HepG2 (cell line): ENCODE measurements around the gene PAFAH1B2. TPM values are rescaled to one million over a fixed set of nuclear protein-coding genes. Genes with fewer than 3 reads are reported as not detected.
A peak's percentile ranks its signal among the peaks of the same experiment; 100 is the strongest.

Source experiments
- ARNTL ChIP-seq: sonication (generic); formaldehyde crosslinking; IDR thresholded peaks from 2 replicates; pipeline ENCODE4 v1.4.0; 2020; ENCODE audit warnings: mild to moderate bottlenecking, missing genetic modification reagents
- KDM5A ChIP-seq: fragments of 200-600 bp; sonication (generic); IDR thresholded peaks from 2 replicates; pipeline ENCODE4 v1.7.0; 2018; ENCODE audit warnings: antibody characterized with exemption, mild to moderate bottlenecking, low read length, borderline replicate concordance
- KLF15 ChIP-seq: sonication (generic); formaldehyde crosslinking; IDR thresholded peaks from 2 replicates; pipeline ENCODE4 v1.8.1; 2023; ENCODE audit warnings: borderline replicate concordance, mild to moderate bottlenecking, inconsistent platforms, missing genetic modification reagents, mixed read lengths
- RBAK ChIP-seq: sonication (generic); formaldehyde crosslinking; IDR thresholded peaks from 2 replicates; pipeline ENCODE4 v1.5.1; 2020; ENCODE audit warnings: mild to moderate bottlenecking, missing genetic modification reagents
- RXRA ChIP-seq: sonication (generic); formaldehyde crosslinking; IDR thresholded peaks from 2 replicates; pipeline ENCODE4 v1.5.1; 2020; ENCODE audit warnings: missing genetic modification reagents
- SMARCC2 ChIP-seq: fragments of 450-650 bp; IDR thresholded peaks from 2 replicates; pipeline ENCODE4 v1.6.1; 2017; ENCODE audit warnings: antibody characterized with exemption, mild to moderate bottlenecking
- SMYD3 ChIP-seq: sonication (generic); formaldehyde crosslinking; IDR thresholded peaks from 2 replicates; pipeline ENCODE4 v1.8.1; 2023; ENCODE audit warnings: mild to moderate bottlenecking, missing genetic modification reagents
- SOX13 ChIP-seq, 3 experiments: fragments of 450-650 bp in 1 of 3; sonication (generic) in 1 of 3; formaldehyde crosslinking in 1 of 3; IDR thresholded peaks in 2 of 3; conservative IDR thresholded peaks in 1 of 3; 2 replicates each; pipeline versions ENCODE4 v1.5.0 to v1.6.1; 2016 to 2020; ENCODE audit warnings: antibody characterized with exemption in 1 of 3, mild to moderate bottlenecking in 1 of 3, missing compliant biosample characterization in 1 of 3, missing genetic modification reagents in 1 of 3, moderate library complexity in 1 of 3
- SRSF9 ChIP-seq: fragments of 200-400 bp; formaldehyde crosslinking; IDR thresholded peaks from 2 replicates; pipeline ENCODE4 v1.6.1; 2018; ENCODE audit warnings: borderline replicate concordance, mild to moderate bottlenecking, low read depth, low read length; ENCODE audit not compliant: insufficient read depth, poor library complexity, severe bottlenecking
- TEAD3 ChIP-seq: optimal IDR thresholded peaks from 2 replicates; pipeline ENCODE3; 2016; ENCODE audit warnings: borderline replicate concordance
- TP53 ChIP-seq: sonication (generic); formaldehyde crosslinking; conservative IDR thresholded peaks from 2 replicates; pipeline ENCODE4 v1.4.0; 2020; ENCODE audit warnings: missing genetic modification reagents
- ZNF12 ChIP-seq: sonication (generic); formaldehyde crosslinking; IDR thresholded peaks from 2 replicates; pipeline ENCODE4 v1.5.0; 2020; ENCODE audit warnings: missing genetic modification reagents
- ZNF205 ChIP-seq: IDR thresholded peaks from 2 replicates; pipeline ENCODE4 v1.6.1; 2018; ENCODE audit warnings: missing biosample characterization, missing genetic modification reagents
- ZNF292 ChIP-seq: sonication (generic); formaldehyde crosslinking; IDR thresholded peaks from 2 replicates; pipeline ENCODE4 v1.8.1; 2022; ENCODE audit warnings: mild to moderate bottlenecking, low read depth, missing genetic modification reagents, borderline replicate concordance
- ZNF501 ChIP-seq: sonication (generic); formaldehyde crosslinking; IDR thresholded peaks from 2 replicates; pipeline ENCODE4 v1.5.1; 2020; ENCODE audit warnings: mild to moderate bottlenecking, moderate library complexity, missing genetic modification reagents
- ZNF75D ChIP-seq: sonication (generic); formaldehyde crosslinking; IDR thresholded peaks from 2 replicates; pipeline ENCODE4 v1.8.1; 2023; ENCODE audit warnings: missing genetic modification reagents, mild to moderate bottlenecking, borderline replicate concordance
- polyA plus RNA-seq, 8 experiments: library from polyadenylated mRNA; depleted of rRNA in 3 of 8; stranded (reverse) in 7 of 8; unstranded in 1 of 8; fragments of >200 nt; fragmentation: Illumina TruSeq in 4 of 8; extraction: Trizol in 4 of 8; gene quantifications; 2 replicates each; pipeline versions ENCODE4 v1.2.1 to v1.2.3, GENCODE V29; 2011 to 2016; ENCODE audit warnings: low read depth in 4 of 8, missing spikeins in 1 of 8, mixed read lengths in 1 of 8; ENCODE audit not compliant: insufficient read depth in 1 of 8
- total RNA-seq, 5 experiments: library from RNA; depleted of rRNA; stranded (reverse); fragments of >200 nt; fragmentation: Illumina TruSeq; extraction: Trizol; gene quantifications; 2 replicates each; pipeline ENCODE4 v1.2.3, GENCODE V29; 2016; ENCODE audit warnings: low read depth in 1 of 5
- TF ChIP-seq, protein P1 (sequence below): sonication (generic); formaldehyde crosslinking; IDR thresholded peaks from 2 replicates; pipeline ENCODE4 v1.5.0; 2020; ENCODE audit warnings: missing genetic modification reagents
- TF ChIP-seq, protein P2 (sequence below): sonication (generic); formaldehyde crosslinking; IDR thresholded peaks from 2 replicates; pipeline ENCODE4 v1.8.0; 2022; ENCODE audit warnings: mild to moderate bottlenecking, missing genetic modification reagents
- TF ChIP-seq, protein P3 (sequence below): sonication (generic); formaldehyde crosslinking; IDR thresholded peaks from 2 replicates; pipeline ENCODE4 v1.5.1; 2020; ENCODE audit warnings: missing genetic modification reagents, mild to moderate bottlenecking, borderline replicate concordance
- TF ChIP-seq, protein P4 (sequence below): sonication (generic); formaldehyde crosslinking; IDR thresholded peaks from 2 replicates; pipeline ENCODE4 v1.4.0; 2020; ENCODE audit warnings: mild to moderate bottlenecking, missing genetic modification reagents
- TF ChIP-seq, protein P5 (sequence below): IDR thresholded peaks from 2 replicates; pipeline ENCODE4 v1.6.1; 2016; ENCODE audit warnings: missing compliant biosample characterization, missing genetic modification reagents, borderline replicate concordance

The PAFAH1B2 gene
- total and polyA plus RNA-seq, 2 of the 13 experiments (the other 11 are each of a cell fraction or from before 2014, with no cell fraction given): 28.8 to 104 TPM

DNA sequence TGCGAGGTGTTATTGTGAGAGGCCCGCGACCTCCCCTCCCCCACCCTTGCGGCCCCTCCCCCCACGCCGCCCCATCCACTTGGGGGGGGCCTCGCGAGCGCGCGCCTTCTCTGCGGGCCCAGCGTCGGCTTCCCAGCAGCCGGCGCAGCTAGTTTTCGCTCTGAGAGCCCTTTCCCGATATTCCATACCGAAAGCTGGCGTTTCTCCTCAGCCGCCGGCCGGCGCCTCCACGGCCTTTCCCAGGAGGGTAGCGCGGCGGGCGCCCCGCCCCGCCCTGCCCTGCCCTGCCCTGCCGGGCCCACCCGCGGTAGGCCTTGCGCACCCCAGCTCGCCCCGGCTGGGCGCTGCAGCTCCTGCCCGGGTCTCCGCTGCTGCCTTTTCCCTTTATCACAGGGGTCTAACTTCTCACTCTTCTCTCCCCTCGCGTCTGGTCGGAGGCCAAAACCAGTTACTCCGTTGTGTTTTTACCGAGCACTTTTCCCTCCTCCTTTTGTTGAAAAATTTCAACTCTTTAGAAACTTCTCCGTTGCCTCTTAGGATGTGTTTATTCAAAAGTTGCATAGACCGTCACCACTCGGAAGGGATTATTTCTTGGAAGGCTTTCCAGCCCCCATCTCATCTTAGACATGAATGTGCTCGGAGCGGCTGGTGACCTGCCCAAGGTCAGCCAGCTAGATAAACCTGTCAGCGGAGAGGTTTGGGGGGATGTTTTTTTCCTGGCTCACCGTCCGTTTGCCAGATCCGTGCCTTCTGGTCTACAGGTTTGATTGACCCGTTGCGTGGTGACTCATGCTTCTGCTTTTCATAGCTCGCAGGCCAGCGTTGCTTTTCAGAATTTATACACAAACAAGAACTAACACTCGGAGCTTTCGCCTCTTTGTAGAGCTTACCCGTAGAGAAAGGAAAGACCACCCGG is 648 bp downstream of the PAFAH1B2 start (continued):
- TF ChIP-seq RXRA (CRISPR knock-in tag) (no peak), ZNF75D (CRISPR knock-in tag) (no peak), SMYD3 (CRISPR knock-in tag) (0 out of 2 replicates have a peak, but pooled peaks have one; percentile 71), ZNF501 (CRISPR knock-in tag) (0 out of 2 replicates have a peak, but pooled peaks have one; percentile 32), TP53 (CRISPR knock-in tag) (no peak), ZNF292 (CRISPR knock-in tag) (no peak), KDM5A (peak; percentile 79), RBAK (CRISPR knock-in tag) (no peak), ARNTL (CRISPR knock-in tag) (no peak), SRSF9 (no peak), SOX13 (IDR thresholded peaks at IDR 0.05) (no peak), SOX13 (CRISPR knock-in tag; conservative IDR thresholded peaks at IDR 0.05 in 1 of 2, IDR thresholded peaks at IDR 0.05 in 1 of 2) (no peak), ZNF205 (CRISPR knock-in tag) (no peak), ZNF12 (no peak), SMARCC2 (no peak), TEAD3 (CRISPR knock-in tag) (no peak), KLF15 (CRISPR knock-in tag) (no peak)
- TF ChIP-seq, protein P1, sequence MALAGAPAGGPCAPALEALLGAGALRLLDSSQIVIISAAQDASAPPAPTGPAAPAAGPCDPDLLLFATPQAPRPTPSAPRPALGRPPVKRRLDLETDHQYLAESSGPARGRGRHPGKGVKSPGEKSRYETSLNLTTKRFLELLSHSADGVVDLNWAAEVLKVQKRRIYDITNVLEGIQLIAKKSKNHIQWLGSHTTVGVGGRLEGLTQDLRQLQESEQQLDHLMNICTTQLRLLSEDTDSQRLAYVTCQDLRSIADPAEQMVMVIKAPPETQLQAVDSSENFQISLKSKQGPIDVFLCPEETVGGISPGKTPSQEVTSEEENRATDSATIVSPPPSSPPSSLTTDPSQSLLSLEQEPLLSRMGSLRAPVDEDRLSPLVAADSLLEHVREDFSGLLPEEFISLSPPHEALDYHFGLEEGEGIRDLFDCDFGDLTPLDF (CRISPR knock-in tag): no peak; the same call in 1 of the 2 replicates
- TF ChIP-seq, protein P2, sequence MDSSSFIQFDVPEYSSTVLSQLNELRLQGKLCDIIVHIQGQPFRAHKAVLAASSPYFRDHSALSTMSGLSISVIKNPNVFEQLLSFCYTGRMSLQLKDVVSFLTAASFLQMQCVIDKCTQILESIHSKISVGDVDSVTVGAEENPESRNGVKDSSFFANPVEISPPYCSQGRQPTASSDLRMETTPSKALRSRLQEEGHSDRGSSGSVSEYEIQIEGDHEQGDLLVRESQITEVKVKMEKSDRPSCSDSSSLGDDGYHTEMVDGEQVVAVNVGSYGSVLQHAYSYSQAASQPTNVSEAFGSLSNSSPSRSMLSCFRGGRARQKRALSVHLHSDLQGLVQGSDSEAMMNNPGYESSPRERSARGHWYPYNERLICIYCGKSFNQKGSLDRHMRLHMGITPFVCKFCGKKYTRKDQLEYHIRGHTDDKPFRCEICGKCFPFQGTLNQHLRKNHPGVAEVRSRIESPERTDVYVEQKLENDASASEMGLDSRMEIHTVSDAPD (CRISPR knock-in tag): 0 out of 2 replicates have a peak, but pooled peaks have one; percentile 45
- TF ChIP-seq, protein P3, sequence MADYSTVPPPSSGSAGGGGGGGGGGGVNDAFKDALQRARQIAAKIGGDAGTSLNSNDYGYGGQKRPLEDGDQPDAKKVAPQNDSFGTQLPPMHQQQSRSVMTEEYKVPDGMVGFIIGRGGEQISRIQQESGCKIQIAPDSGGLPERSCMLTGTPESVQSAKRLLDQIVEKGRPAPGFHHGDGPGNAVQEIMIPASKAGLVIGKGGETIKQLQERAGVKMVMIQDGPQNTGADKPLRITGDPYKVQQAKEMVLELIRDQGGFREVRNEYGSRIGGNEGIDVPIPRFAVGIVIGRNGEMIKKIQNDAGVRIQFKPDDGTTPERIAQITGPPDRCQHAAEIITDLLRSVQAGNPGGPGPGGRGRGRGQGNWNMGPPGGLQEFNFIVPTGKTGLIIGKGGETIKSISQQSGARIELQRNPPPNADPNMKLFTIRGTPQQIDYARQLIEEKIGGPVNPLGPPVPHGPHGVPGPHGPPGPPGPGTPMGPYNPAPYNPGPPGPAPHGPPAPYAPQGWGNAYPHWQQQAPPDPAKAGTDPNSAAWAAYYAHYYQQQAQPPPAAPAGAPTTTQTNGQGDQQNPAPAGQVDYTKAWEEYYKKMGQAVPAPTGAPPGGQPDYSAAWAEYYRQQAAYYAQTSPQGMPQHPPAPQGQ (CRISPR knock-in tag): no peak
- TF ChIP-seq, protein P4, sequence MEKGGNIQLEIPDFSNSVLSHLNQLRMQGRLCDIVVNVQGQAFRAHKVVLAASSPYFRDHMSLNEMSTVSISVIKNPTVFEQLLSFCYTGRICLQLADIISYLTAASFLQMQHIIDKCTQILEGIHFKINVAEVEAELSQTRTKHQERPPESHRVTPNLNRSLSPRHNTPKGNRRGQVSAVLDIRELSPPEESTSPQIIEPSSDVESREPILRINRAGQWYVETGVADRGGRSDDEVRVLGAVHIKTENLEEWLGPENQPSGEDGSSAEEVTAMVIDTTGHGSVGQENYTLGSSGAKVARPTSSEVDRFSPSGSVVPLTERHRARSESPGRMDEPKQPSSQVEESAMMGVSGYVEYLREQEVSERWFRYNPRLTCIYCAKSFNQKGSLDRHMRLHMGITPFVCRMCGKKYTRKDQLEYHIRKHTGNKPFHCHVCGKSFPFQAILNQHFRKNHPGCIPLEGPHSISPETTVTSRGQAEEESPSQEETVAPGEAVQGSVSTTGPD: no peak; the same call in 1 of the 2 replicates
- TF ChIP-seq, protein P5, sequence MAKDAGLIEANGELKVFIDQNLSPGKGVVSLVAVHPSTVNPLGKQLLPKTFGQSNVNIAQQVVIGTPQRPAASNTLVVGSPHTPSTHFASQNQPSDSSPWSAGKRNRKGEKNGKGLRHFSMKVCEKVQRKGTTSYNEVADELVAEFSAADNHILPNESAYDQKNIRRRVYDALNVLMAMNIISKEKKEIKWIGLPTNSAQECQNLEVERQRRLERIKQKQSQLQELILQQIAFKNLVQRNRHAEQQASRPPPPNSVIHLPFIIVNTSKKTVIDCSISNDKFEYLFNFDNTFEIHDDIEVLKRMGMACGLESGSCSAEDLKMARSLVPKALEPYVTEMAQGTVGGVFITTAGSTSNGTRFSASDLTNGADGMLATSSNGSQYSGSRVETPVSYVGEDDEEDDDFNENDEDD (CRISPR knock-in tag): no peak
